H1 (cell line): ENCODE measurements around the gene DGKA. TPM values are rescaled to one million over a fixed set of nuclear protein-coding genes. Genes with fewer than 3 reads are reported as not detected.

Experiments used
- CEBPB ChIP-seq: IDR thresholded peaks from 2 replicates; pipeline ENCODE4 v1.6.1; 2012; ENCODE audit warnings: low read depth, low read length
- polyA plus RNA-seq, 7 experiments: library from polyadenylated mRNA; depleted of rRNA in 3 of 7; stranded (reverse) in 5 of 7; unstranded in 2 of 7; fragments of >200 nt in 5 of 7; fragments of 200-250 nt in 2 of 7; gene quantifications; 1 replicate in 5 of 7; 2 replicates in 1 of 7; 4 replicates in 1 of 7; pipeline versions ENCODE4 v1.2.1 to v1.2.3, GENCODE V29; 2011 to 2013; ENCODE audit warnings: missing spikeins in 2 of 7, mixed read lengths in 2 of 7
- total RNA-seq: library from RNA; stranded (reverse); fragmentation: NEBNext Ultra II Directional; extraction: Animal tissue kit (Norgen Biotek cat#: 25700); gene quantifications from 2 replicates; pipeline ENCODE4 v1.2.1, GENCODE V29; 2021

Gene DGKA
- total and polyA plus RNA-seq, 2 of the 8 experiments (the other 6 are each of a cell fraction or from before 2014, with no cell fraction given), result 15.9 to 18.0 TPM

DNA sequence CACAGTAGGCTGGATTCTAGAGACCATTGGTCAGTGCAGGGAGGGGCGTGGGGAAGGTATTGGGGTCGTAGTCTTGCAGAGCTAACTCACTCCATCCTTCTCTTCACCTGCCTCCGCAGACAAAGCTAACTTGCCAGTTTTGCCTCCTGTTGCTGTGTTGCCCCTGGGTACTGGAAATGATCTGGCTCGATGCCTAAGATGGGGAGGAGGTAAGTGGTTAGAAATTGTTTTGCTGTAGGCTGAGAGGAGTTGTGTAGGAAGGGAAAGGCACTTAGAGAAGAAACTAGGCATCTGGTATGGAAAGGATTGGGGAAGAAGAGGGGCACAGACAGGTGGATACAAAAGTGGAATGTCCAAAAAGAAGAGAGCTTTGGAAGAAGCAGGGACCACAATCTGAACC is 11.1 kb downstream of the DGKA start (continued):
- no peak for TF ChIP-seq CEBPB
- TF ChIP-seq, all 59 proteins: peak for 0
